Astrocyte (in vitro differentiated cells and primary cell): ENCODE data around the gene VWA5B2. TPM values are rescaled to one million over a fixed set of nuclear protein-coding genes. Genes with fewer than 3 reads are reported as not detected.

ENCODE experiments used
- DNase-seq: peaks from one replicate; pipeline ENCODE4 v3.0.0-alpha.2; 2010; ENCODE audit warnings: low read depth
- FAIRE-seq: peaks from 2 replicates; lab custom pipeline; 2011; peaks lifted over from hg19 to GRCh38; lab: Jason Lieb, UNC
- H2AFZ ChIP-seq: 2 replicates; pipeline ENCODE4 v1.6.0; 2012; ENCODE audit warnings: low read depth, low read length, inconsistent platforms
- H3K27ac ChIP-seq: 2 replicates; pipeline ENCODE4 v1.5.1; 2011; ENCODE audit warnings: low read depth, low read length, inconsistent platforms
- H3K27me3 ChIP-seq: 2 replicates; pipeline ENCODE4 v1.6.0; 2011; ENCODE audit warnings: low read length, inconsistent platforms; ENCODE audit not compliant: insufficient read depth
- H3K36me3 ChIP-seq: 2 replicates; pipeline ENCODE4 v1.5.1; 2011; ENCODE audit warnings: low read length, inconsistent platforms; ENCODE audit not compliant: insufficient read depth
- H3K4me1 ChIP-seq: 2 replicates; pipeline ENCODE4 v1.5.1; 2011; ENCODE audit warnings: low read length, inconsistent platforms; ENCODE audit not compliant: insufficient read depth
- H3K4me2 ChIP-seq: 2 replicates; pipeline ENCODE4 v1.6.0; 2012; ENCODE audit warnings: low read length, inconsistent platforms
- H3K4me3 ChIP-seq: 2 replicates; pipeline ENCODE4 v1.5.1; 2011; ENCODE audit warnings: low read depth, mild to moderate bottlenecking, low read length, inconsistent platforms; ENCODE audit not compliant: insufficient read depth
- H3K79me2 ChIP-seq: 2 replicates; pipeline ENCODE4 v1.6.0; 2012; ENCODE audit warnings: mild to moderate bottlenecking, low read length, inconsistent platforms; ENCODE audit not compliant: insufficient read depth
- H3K9ac ChIP-seq: 2 replicates; pipeline ENCODE4 v1.6.0; 2012; ENCODE audit warnings: mild to moderate bottlenecking, low read length, inconsistent platforms
- H3K9me3 ChIP-seq: 2 replicates; pipeline ENCODE4 v1.5.1; 2012; ENCODE audit warnings: low read depth, mild to moderate bottlenecking, low read length, inconsistent platforms; ENCODE audit not compliant: insufficient read depth
- H4K20me1 ChIP-seq: 2 replicates; pipeline ENCODE4 v1.6.0; 2012; ENCODE audit warnings: low read length, inconsistent platforms; ENCODE audit not compliant: insufficient read depth
- H3K27ac Mint-ChIP-seq: one replicate; pipeline ENCODE4 v1.8.0; 2021; ENCODE audit warnings: mild to moderate bottlenecking, mixed read lengths; ENCODE audit not compliant: unreplicated experiment
- H3K27me3 Mint-ChIP-seq: one replicate; pipeline ENCODE4 v1.8.0; 2021; ENCODE audit warnings: low read depth, mixed read lengths; ENCODE audit not compliant: unreplicated experiment
- H3K36me3 Mint-ChIP-seq: one replicate; pipeline ENCODE4 v1.8.0; 2021; ENCODE audit warnings: low read depth, mixed read lengths; ENCODE audit not compliant: unreplicated experiment
- H3K4me1 Mint-ChIP-seq: one replicate; pipeline ENCODE4 v1.8.0; 2021; ENCODE audit warnings: low read depth, mixed read lengths; ENCODE audit not compliant: unreplicated experiment
- H3K4me3 Mint-ChIP-seq: one replicate; pipeline ENCODE4 v1.8.0; 2021; ENCODE audit warnings: mild to moderate bottlenecking, moderate library complexity, mixed read lengths; ENCODE audit not compliant: unreplicated experiment
- H3K9me3 Mint-ChIP-seq: one replicate; pipeline ENCODE4 v1.8.0; 2021; ENCODE audit warnings: mild to moderate bottlenecking, mixed read lengths; ENCODE audit not compliant: unreplicated experiment
- EZH2 ChIP-seq: IDR thresholded peaks from 2 replicates; pipeline ENCODE4 v1.6.1; 2012; ENCODE audit warnings: mild to moderate bottlenecking, low read length, inconsistent platforms; ENCODE audit not compliant: insufficient read depth
- total RNA-seq: library from RNA; stranded (reverse); gene quantifications from 2 replicates; pipeline ENCODE4 v1.2.1, GENCODE V29; 2021
- TF ChIP-seq, protein P1 (sequence below): IDR thresholded peaks from 2 replicates; pipeline ENCODE4 v1.5.1; 2011; ENCODE audit warnings: low read depth, mild to moderate bottlenecking, inconsistent platforms, low read length, moderate library complexity; ENCODE audit not compliant: insufficient read depth

The VWA5B2 gene
- total RNA-seq, 1 donor from 2014 or later, result 0.23 TPM

DNA sequence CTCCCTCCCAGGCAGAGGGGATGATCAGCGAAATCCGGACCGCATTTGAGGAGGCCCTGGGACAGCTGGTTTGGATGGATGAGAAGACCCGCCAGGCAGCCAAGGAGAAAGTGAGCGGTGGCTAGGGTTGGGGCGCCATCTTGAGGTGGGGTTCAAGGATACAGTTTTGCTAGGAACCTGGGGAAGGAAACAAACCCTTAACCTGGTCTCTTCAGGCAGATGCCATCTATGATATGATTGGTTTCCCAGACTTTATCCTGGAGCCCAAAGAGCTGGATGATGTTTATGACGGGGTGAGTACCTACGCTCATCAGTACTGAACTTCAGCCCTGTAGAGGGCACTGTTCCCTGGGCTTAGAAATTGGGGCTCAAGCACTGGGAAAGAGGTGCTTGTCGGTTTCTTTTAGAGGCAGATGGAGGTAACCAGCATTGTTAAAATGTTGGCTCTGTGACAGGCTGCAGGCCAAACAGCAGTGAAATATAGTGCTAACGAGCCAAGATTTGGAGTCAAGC is 60.1 kb downstream of the VWA5B2 start:
- Histone ChIP-seq H4K20me1 (no peaks in the 10 kb centered on the region), H3K36me3 (no peaks in the 10 kb centered on the region), H3K79me2 (no peaks in the 10 kb centered on the region), H3K4me3 (no peak overlapping the region), H2AFZ (no peak overlapping the region), H3K27ac (no peak overlapping the region), H3K4me1 (no peaks in the 10 kb centered on the region), H3K4me2 (no peak overlapping the region), H3K27me3 (peaks cover 3% of the 10 kb centered on the region), H3K9me3 (no peaks in the 10 kb centered on the region), H3K9ac (no peak overlapping the region)
- no peaks in the 10 kb centered on the region for H3K9me3 Mint-ChIP-seq
- H3K27ac Mint-ChIP-seq, result no peak overlapping the region
- no peaks in the 10 kb centered on the region for H3K4me1 Mint-ChIP-seq
- FAIRE-seq (peak; percentile 75), DNase-seq (peak; percentile 8)
- H3K27me3 Mint-ChIP-seq, result peaks cover 29% of the 10 kb centered on the region
- TF ChIP-seq, protein P1, sequence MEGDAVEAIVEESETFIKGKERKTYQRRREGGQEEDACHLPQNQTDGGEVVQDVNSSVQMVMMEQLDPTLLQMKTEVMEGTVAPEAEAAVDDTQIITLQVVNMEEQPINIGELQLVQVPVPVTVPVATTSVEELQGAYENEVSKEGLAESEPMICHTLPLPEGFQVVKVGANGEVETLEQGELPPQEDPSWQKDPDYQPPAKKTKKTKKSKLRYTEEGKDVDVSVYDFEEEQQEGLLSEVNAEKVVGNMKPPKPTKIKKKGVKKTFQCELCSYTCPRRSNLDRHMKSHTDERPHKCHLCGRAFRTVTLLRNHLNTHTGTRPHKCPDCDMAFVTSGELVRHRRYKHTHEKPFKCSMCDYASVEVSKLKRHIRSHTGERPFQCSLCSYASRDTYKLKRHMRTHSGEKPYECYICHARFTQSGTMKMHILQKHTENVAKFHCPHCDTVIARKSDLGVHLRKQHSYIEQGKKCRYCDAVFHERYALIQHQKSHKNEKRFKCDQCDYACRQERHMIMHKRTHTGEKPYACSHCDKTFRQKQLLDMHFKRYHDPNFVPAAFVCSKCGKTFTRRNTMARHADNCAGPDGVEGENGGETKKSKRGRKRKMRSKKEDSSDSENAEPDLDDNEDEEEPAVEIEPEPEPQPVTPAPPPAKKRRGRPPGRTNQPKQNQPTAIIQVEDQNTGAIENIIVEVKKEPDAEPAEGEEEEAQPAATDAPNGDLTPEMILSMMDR, result peak; percentile 58
- no peak for TF ChIP-seq EZH2
- H3K4me3 Mint-ChIP-seq, result no peak overlapping the region
- H3K36me3 Mint-ChIP-seq, result no peaks in the 10 kb centered on the region

DNA sequence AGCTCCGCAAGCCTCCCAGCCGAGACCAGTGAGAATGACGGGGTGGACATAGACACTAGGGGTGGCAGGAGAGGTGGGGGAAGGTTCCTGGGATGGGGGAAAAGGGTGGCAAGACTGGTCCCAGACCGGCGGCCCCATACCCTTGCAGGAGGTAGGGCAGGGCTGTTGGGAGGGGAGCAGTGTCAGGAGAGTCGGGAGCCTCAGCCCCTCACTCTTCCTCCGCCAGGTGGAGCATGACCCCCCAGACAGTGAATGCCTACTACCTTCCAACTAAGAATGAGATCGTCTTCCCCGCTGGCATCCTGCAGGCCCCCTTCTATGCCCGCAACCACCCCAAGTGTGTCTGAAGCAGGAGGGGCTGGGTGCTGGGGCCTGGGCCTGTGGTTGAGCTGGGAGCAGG is 60.9 kb downstream of the VWA5B2 start:
- Mint-ChIP-seq H3K27me3 (peaks cover 34% of the 10 kb centered on the region), H3K27ac (no peak overlapping the region), H3K4me3 (no peak overlapping the region), H3K9me3 (peaks cover 2% of the 10 kb centered on the region), H3K36me3 (no peaks in the 10 kb centered on the region), H3K4me1 (no peaks in the 10 kb centered on the region)
- Histone ChIP-seq H3K4me2 (no peak overlapping the region), H3K27ac (no peak overlapping the region), H3K27me3 (peaks cover 3% of the 10 kb centered on the region), H3K36me3 (no peaks in the 10 kb centered on the region), H3K9ac (no peak overlapping the region), H3K79me2 (no peaks in the 10 kb centered on the region), H3K9me3 (no peaks in the 10 kb centered on the region), H2AFZ (no peak overlapping the region), H3K4me3 (no peak overlapping the region), H3K4me1 (no peaks in the 10 kb centered on the region), H4K20me1 (no peaks in the 10 kb centered on the region)
- no peak for DNase-seq
- no peak for FAIRE-seq
- TF ChIP-seq, protein P1, result no peak
- TF ChIP-seq EZH2, result no peak

DNA sequence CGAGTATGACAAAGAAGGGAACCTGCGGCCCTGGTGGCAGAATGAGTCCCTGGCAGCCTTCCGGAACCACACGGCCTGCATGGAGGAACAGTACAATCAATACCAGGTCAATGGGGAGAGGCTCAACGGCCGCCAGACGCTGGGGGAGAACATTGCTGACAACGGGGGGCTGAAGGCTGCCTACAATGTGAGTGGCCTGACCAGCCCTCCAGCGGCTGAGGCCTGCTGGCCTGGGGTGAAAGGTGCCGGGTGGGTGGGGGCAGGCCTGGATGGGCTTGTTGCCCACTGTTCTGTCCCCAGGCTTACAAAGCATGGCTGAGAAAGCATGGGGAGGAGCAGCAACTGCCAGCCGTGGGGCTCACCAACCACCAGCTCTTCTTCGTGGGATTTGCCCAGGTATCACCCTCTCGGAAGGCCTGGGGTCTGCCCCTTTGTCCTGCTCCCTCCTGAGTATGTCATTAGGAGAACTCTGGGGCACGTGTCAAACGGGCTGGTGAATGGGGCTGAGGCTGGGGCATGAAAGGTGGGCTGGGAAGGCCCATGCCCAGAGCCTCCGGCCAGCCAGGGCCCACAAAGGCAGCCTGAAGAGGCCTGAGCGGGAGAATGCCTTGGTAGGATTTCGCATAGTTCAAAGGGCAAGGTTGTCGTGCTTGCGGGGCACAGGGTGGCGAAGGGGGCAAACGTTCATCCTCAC is 61.8 kb downstream of the VWA5B2 start:
- Histone ChIP-seq H3K36me3 (no peaks in the 10 kb centered on the region), H2AFZ (no peak overlapping the region), H3K9ac (no peak overlapping the region), H3K27me3 (peaks cover 2% of the 10 kb centered on the region), H3K4me2 (no peak overlapping the region), H4K20me1 (no peaks in the 10 kb centered on the region), H3K9me3 (no peaks in the 10 kb centered on the region), H3K79me2 (no peaks in the 10 kb centered on the region), H3K4me3 (no peak overlapping the region), H3K27ac (no peak overlapping the region), H3K4me1 (no peaks in the 10 kb centered on the region)
- FAIRE-seq (no peak), DNase-seq (no peak)
- no peak overlapping the region for H3K4me3 Mint-ChIP-seq
- no peak for TF ChIP-seq EZH2
- TF ChIP-seq, protein P1, result no peak
- no peaks in the 10 kb centered on the region for H3K4me1 Mint-ChIP-seq
- peaks cover 2% of the 10 kb centered on the region for H3K9me3 Mint-ChIP-seq
- H3K27me3 Mint-ChIP-seq, result peaks cover 36% of the 10 kb centered on the region
- peak overlapping the region; percentile 34 for H3K27ac Mint-ChIP-seq
- H3K36me3 Mint-ChIP-seq, result no peaks in the 10 kb centered on the region
